ENCODE results near the gene TERT. TPM values are rescaled to one million over a fixed set of nuclear protein-coding genes. Genes with fewer than 3 reads are reported as not detected.

The TERT gene
- total RNA-seq, 2 experiments from 2014 or later = 156 to 198 TPM

DNA sequence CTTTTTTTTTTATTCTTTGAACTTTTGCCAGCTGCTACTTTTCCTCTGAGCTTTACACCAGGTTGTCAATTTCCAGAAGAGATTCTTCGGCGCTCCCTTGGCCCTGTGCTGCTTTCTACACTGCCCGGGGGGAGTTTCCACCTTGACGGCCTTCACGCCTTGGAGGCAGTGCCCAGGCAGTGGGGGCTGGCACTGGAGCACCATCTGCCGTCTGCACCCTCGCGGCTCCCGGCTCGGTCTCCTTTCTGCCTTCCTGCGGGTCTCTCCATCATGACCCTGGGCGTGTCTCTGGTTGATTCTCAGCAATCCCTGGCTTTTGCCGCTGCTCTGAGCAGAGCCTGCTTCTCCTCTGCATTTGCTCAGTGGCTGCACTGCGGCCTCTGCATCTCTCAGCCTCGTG is 66.7 kb downstream of the TERT start:
- no peaks in the 10 kb centered on the region for H3K9me2 ChIP-seq (ENCODE audit: insufficient read depth, low read length)
- TF ChIP-seq EZH2phosphoT487 (IDR thresholded peaks at IDR 0.05; ENCODE audit: borderline replicate concordance, low read depth, low read length) = no peak
- TF ChIP-seq, protein P1, sequence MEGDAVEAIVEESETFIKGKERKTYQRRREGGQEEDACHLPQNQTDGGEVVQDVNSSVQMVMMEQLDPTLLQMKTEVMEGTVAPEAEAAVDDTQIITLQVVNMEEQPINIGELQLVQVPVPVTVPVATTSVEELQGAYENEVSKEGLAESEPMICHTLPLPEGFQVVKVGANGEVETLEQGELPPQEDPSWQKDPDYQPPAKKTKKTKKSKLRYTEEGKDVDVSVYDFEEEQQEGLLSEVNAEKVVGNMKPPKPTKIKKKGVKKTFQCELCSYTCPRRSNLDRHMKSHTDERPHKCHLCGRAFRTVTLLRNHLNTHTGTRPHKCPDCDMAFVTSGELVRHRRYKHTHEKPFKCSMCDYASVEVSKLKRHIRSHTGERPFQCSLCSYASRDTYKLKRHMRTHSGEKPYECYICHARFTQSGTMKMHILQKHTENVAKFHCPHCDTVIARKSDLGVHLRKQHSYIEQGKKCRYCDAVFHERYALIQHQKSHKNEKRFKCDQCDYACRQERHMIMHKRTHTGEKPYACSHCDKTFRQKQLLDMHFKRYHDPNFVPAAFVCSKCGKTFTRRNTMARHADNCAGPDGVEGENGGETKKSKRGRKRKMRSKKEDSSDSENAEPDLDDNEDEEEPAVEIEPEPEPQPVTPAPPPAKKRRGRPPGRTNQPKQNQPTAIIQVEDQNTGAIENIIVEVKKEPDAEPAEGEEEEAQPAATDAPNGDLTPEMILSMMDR (conservative IDR thresholded peaks at IDR 0.05; ENCODE audit: low read length) = no peak
- no peaks in the 10 kb centered on the region for H3K79me2 ChIP-seq (ENCODE audit: insufficient read depth, low read depth, low read length)
- H3K27ac ChIP-seq (ENCODE audit: low read depth, low read length, poor library complexity, severe bottlenecking) = no peak overlapping the region
- BruUV-seq (replicated peaks) = no TSS peak
- intact Hi-C loops (cut with micrococcal nuclease; ENCODE audit: unreplicated experiment) = no loop called here
- H3K4me1 ChIP-seq (ENCODE audit: insufficient read depth, low read length, poor library complexity, severe bottlenecking) = peaks cover 3% of the 10 kb centered on the region
- ChIA-PET CTCF (ENCODE audit: unreplicated experiment) (no interaction called here), POLR2A (no interaction called here)
- H3K36me3 ChIP-seq (ENCODE audit: insufficient read depth, low read length) = no peaks in the 10 kb centered on the region
- no peak overlapping the region for H3K4me2 ChIP-seq (ENCODE audit: low read length)
- no peaks in the 10 kb centered on the region for H4K20me1 ChIP-seq (ENCODE audit: insufficient read depth, low read length)
- H2AFZ ChIP-seq (ENCODE audit: low read length) = no peak overlapping the region
- H3K4me3 ChIP-seq (ENCODE audit: low read depth, low read length, poor library complexity, severe bottlenecking) = no peak overlapping the region
- no peaks in the 10 kb centered on the region for H3K9me3 ChIP-seq (ENCODE audit: low read length)
- DNase-seq (ENCODE audit: low spot score) = no peak

DNA sequence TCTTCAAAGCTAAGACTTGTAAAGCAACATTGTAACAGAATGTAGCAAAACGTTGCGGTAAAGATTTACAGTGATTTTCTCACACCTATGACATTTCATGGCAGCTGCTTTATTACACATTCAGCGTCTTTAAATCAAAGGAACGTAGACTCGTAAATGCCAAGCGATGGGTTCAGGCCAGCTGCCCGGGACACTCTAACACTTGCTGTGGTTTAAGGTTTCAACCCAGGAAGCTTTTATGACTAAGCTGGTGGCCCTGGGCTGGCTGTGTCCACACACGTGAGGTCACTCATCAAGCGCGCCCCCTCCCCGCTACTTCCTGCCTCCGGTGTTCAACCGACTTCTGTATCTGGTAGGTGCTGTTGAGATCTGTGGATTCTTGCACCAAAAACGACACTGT is 67.2 kb downstream of the TERT start:
- Histone ChIP-seq H3K79me2 (ENCODE audit: insufficient read depth, low read depth, low read length) (no peaks in the 10 kb centered on the region), H3K4me1 (ENCODE audit: insufficient read depth, low read length, poor library complexity, severe bottlenecking) (peaks cover 3% of the 10 kb centered on the region), H3K36me3 (ENCODE audit: insufficient read depth, low read length) (no peaks in the 10 kb centered on the region), H3K27ac (ENCODE audit: low read depth, low read length, poor library complexity, severe bottlenecking) (no peak overlapping the region), H4K20me1 (ENCODE audit: insufficient read depth, low read length) (no peaks in the 10 kb centered on the region), H3K4me3 (ENCODE audit: low read depth, low read length, poor library complexity, severe bottlenecking) (no peak overlapping the region), H3K4me2 (ENCODE audit: low read length) (no peak overlapping the region), H2AFZ (ENCODE audit: low read length) (no peak overlapping the region), H3K9me3 (ENCODE audit: low read length) (no peaks in the 10 kb centered on the region), H3K9me2 (ENCODE audit: insufficient read depth, low read length) (no peaks in the 10 kb centered on the region)
- POLR2A ChIA-PET = no interaction called here
- BruUV-seq (replicated peaks) = no TSS peak
- DNase-seq (ENCODE audit: low spot score) = no peak
- TF ChIP-seq, protein P1 (conservative IDR thresholded peaks at IDR 0.05; ENCODE audit: low read length) = no peak
- TF ChIP-seq EZH2phosphoT487 (IDR thresholded peaks at IDR 0.05; ENCODE audit: borderline replicate concordance, low read depth, low read length) = no peak
- CTCF ChIA-PET (ENCODE audit: unreplicated experiment) = no interaction called here
- intact Hi-C loops (cut with micrococcal nuclease; ENCODE audit: unreplicated experiment) = no loop called here

DNA sequence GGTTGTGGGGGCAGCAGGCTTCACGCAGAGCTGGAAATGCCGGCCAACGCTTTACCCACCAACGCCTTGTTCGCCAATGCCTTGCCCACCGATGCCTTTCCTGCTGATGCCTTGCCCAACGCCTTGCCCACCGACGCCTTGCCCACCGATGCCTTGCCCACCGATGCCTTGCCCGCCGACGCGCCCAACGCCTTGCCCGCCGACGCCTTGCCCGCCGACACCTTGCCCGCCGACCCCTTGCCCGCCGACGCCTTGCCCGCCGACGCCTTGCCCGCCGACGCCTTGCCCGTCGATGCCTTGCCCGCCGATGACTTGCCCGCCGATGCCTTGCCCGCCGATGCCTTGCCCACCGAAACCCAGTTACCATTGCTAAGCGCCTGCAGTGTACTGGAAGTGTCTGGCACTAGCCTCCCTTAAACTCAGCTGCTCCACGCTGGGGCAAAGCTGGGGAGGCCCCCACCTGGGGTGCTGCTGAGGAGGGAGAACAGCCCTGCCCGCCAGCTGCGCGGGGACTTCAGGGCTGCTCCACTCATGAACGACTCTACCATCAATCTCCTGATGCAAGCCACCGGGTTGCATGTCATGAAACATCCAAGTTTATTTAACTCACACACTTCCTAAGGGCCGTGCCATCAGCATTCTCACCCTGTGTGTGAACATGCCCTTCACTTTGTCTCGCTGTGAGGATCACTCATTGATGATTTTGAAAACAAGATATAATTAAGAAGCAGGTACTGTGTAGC is 67.9 kb downstream of the TERT start:
- no TSS peak for BruUV-seq (replicated peaks)
- no peak for DNase-seq (ENCODE audit: low spot score)
- ChIA-PET CTCF (ENCODE audit: unreplicated experiment) (no interaction called here), POLR2A (interaction anchor here (0.7 kb wide), 1 partner anchor 331 kb away, joined by 7 read pairs; no protein-coding TSS in a partner anchor)
- intact Hi-C loops (cut with micrococcal nuclease; ENCODE audit: unreplicated experiment) = no loop called here
- no peak overlapping the region for H3K4me3 ChIP-seq (ENCODE audit: low read depth, low read length, poor library complexity, severe bottlenecking)
- H3K27ac ChIP-seq (ENCODE audit: low read depth, low read length, poor library complexity, severe bottlenecking) = no peak overlapping the region
- H4K20me1 ChIP-seq (ENCODE audit: insufficient read depth, low read length) = no peaks in the 10 kb centered on the region
- no peaks in the 10 kb centered on the region for H3K9me2 ChIP-seq (ENCODE audit: insufficient read depth, low read length)
- no peak overlapping the region for H3K4me2 ChIP-seq (ENCODE audit: low read length)
- TF ChIP-seq, protein P1 (conservative IDR thresholded peaks at IDR 0.05; ENCODE audit: low read length) = no peak
- TF ChIP-seq EZH2phosphoT487 (IDR thresholded peaks at IDR 0.05; ENCODE audit: borderline replicate concordance, low read depth, low read length) = no peak
- H3K9me3 ChIP-seq (ENCODE audit: low read length) = no peaks in the 10 kb centered on the region
- H3K4me1 ChIP-seq (ENCODE audit: insufficient read depth, low read length, poor library complexity, severe bottlenecking) = peaks cover 3% of the 10 kb centered on the region
- no peaks in the 10 kb centered on the region for H3K79me2 ChIP-seq (ENCODE audit: insufficient read depth, low read depth, low read length)
- no peak overlapping the region for H2AFZ ChIP-seq (ENCODE audit: low read length)
- H3K36me3 ChIP-seq (ENCODE audit: insufficient read depth, low read length) = no peaks in the 10 kb centered on the region
